NK-92 treated with Interleukin-12 subunit alpha and Interleukin-12 subunit beta, amount 100 ng/mL, for 24 hours (cell line): ENCODE measurements around the gene UCP2.

ENCODE experiments used
- DNase-seq: peaks from one replicate; lab custom pipeline; 2025; lab: John Stamatoyannopoulos, UW

The UCP2 gene

GRCh38 chr11:73969991-73970800 lies 12.4 kb downstream of the UCP2 start:
- no peak for DNase-seq

- no peak for DNase-seq
Observed at GRCh38 chr11:73969091-73969490, 13.6 kb downstream of the UCP2 start.

- no peak for DNase-seq
Observed at GRCh38 chr11:73968356-73968966, 14.2 kb downstream of the UCP2 start.

- no peak for DNase-seq
Observed at GRCh38 chr11:73965764-73966121, 16.9 kb downstream of the UCP2 start.

- no peak for DNase-seq
Observed at GRCh38 chr11:73965076-73965763, 17.4 kb downstream of the UCP2 start.

- no peak for DNase-seq
Observed at GRCh38 chr11:73963861-73964260, 18.8 kb downstream of the UCP2 start.

GRCh38 chr11:73962101-73962705 lies 20.4 kb downstream of the UCP2 start:
- no peak for DNase-seq

- DNase-seq: no peak
Observed at GRCh38 chr11:73961321-73961720, 21.3 kb downstream of the UCP2 start.

- no peak for DNase-seq
Observed at GRCh38 chr11:73958521-73959141, 24.0 kb downstream of the UCP2 start.

- DNase-seq: no peak
Observed at GRCh38 chr11:73957654-73958361, 24.8 kb downstream of the UCP2 start.

- no peak for DNase-seq
Observed at GRCh38 chr11:73956876-73957653, 25.6 kb downstream of the UCP2 start.

- DNase-seq: no peak
Observed at GRCh38 chr11:73951797-73952196, 30.8 kb downstream of the UCP2 start.

GRCh38 chr11:73950869-73951710 lies 31.6 kb downstream of the UCP2 start, which contains the start of gene DNAJB13:
DNAJB13 (plus strand) TSS chr11:73951026; CDS start chr11:73951070, 44 bp downstream.
- DNase-seq: no peak

- no peak for DNase-seq
Observed at GRCh38 chr11:73949912-73950311, 32.7 kb downstream of the UCP2 start.

- DNase-seq: no peak
Observed at GRCh38 chr11:73949246-73949645, 33.4 kb downstream of the UCP2 start.

- DNase-seq: no peak
Observed at GRCh38 chr11:73946798-73947458, 35.7 kb downstream of the UCP2 start.

- DNase-seq: no peak
Observed at GRCh38 chr11:73945396-73945795, 37.2 kb downstream of the UCP2 start.

- DNase-seq: no peak
Observed at GRCh38 chr11:73944901-73945300, 37.7 kb downstream of the UCP2 start.

GRCh38 chr11:73944085-73944484 lies 38.6 kb downstream of the UCP2 start:
- no peak for DNase-seq
